ENCODE measurements around the gene AUTS2.

Gene AUTS2

DNA sequence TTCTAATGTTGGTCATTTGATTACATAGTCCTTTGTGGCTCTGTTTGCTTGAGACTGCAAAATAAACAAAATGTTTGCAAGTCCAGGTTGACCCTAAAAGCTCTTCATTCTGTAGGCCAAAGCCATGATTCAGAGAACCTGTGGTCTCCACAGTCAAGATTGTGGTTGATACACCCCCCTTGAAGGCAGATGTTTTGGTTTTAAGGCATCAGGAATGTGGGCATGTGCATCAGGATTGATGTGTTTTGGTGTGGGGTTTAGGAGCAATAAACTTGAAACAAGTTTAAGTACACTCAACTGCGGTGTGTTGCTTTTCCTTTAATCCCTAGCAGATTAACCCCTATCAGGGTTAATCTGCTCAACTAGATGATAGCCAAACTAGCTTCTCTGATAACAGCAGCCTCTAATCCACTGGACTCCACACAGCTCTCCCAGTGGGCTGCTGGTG is 1154.5 kb downstream of the AUTS2 start:
- TF ChIP-seq, protein P1, sequence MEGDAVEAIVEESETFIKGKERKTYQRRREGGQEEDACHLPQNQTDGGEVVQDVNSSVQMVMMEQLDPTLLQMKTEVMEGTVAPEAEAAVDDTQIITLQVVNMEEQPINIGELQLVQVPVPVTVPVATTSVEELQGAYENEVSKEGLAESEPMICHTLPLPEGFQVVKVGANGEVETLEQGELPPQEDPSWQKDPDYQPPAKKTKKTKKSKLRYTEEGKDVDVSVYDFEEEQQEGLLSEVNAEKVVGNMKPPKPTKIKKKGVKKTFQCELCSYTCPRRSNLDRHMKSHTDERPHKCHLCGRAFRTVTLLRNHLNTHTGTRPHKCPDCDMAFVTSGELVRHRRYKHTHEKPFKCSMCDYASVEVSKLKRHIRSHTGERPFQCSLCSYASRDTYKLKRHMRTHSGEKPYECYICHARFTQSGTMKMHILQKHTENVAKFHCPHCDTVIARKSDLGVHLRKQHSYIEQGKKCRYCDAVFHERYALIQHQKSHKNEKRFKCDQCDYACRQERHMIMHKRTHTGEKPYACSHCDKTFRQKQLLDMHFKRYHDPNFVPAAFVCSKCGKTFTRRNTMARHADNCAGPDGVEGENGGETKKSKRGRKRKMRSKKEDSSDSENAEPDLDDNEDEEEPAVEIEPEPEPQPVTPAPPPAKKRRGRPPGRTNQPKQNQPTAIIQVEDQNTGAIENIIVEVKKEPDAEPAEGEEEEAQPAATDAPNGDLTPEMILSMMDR (IDR thresholded peaks at IDR 0.05; ENCODE audit: low read length): no peak
- no peak for TF ChIP-seq EZH2 (IDR thresholded peaks at IDR 0.05; ENCODE audit: borderline replicate concordance, low read length)
- H3K9me2 ChIP-seq (ENCODE audit: low read depth, low read length): no peaks in the 10 kb centered on the region
- no peaks in the 10 kb centered on the region for H3K27me3 ChIP-seq (ENCODE audit: insufficient read depth, low read length)
- no peaks in the 10 kb centered on the region for H3K9me3 ChIP-seq (ENCODE audit: low read length)
- no peaks in the 10 kb centered on the region for H3K4me1 ChIP-seq (ENCODE audit: insufficient read depth, low read length, severe bottlenecking)
- no peak overlapping the region for H2AFZ ChIP-seq (ENCODE audit: low read length)
- H3K27ac ChIP-seq (ENCODE audit: low read depth, low read length, poor library complexity, severe bottlenecking): no peak overlapping the region
- no peaks in the 10 kb centered on the region for H4K20me1 ChIP-seq (ENCODE audit: insufficient read depth, low read length)
- no peak overlapping the region for H3K4me3 ChIP-seq (ENCODE audit: low read depth, low read length, poor library complexity, severe bottlenecking)
- no peak overlapping the region for H3K4me2 ChIP-seq (ENCODE audit: low read length)
- H3K36me3 ChIP-seq (ENCODE audit: insufficient read depth, low read length): no peaks in the 10 kb centered on the region
- no peak overlapping the region for H3K9ac ChIP-seq (ENCODE audit: low read length)
- no peaks in the 10 kb centered on the region for H3F3A ChIP-seq (ENCODE audit: insufficient read depth, low read length)
- no peaks in the 10 kb centered on the region for H3K79me2 ChIP-seq (ENCODE audit: insufficient read depth, low read length)

DNA sequence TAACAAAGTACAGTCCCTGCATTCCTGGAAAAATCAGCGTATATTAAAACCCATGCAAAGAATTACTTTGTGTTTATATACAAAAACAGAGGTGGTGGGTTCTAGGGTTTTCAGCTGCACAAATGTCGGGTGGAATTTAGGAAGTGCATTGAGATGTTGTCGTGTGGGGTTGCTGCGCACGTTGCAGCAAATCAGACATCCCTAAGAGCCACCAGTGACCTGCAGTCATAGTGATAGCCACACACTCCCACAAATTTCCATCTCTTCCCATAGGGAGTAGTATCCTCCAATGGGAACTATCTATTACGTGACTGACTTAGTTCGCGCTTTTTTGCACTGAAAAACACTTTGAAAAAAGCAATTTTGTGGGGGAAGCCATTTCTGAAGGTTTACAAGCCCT is 1158.5 kb downstream of the AUTS2 start:
- H3K4me1 ChIP-seq (ENCODE audit: insufficient read depth, low read length, severe bottlenecking): peaks cover 9% of the 10 kb centered on the region
- no peaks in the 10 kb centered on the region for H3K9me3 ChIP-seq (ENCODE audit: low read length)
- no peak overlapping the region for H3K9ac ChIP-seq (ENCODE audit: low read length)
- H4K20me1 ChIP-seq (ENCODE audit: insufficient read depth, low read length): no peaks in the 10 kb centered on the region
- no peak overlapping the region for H3K4me2 ChIP-seq (ENCODE audit: low read length)
- H3F3A ChIP-seq (ENCODE audit: insufficient read depth, low read length): no peaks in the 10 kb centered on the region
- H3K79me2 ChIP-seq (ENCODE audit: insufficient read depth, low read length): no peaks in the 10 kb centered on the region
- TF ChIP-seq, protein P1 (IDR thresholded peaks at IDR 0.05; ENCODE audit: low read length): no peak
- no peak overlapping the region for H3K4me3 ChIP-seq (ENCODE audit: low read depth, low read length, poor library complexity, severe bottlenecking)
- H3K27me3 ChIP-seq (ENCODE audit: insufficient read depth, low read length): no peaks in the 10 kb centered on the region
- H3K36me3 ChIP-seq (ENCODE audit: insufficient read depth, low read length): no peaks in the 10 kb centered on the region
- no peak overlapping the region for H2AFZ ChIP-seq (ENCODE audit: low read length)
- no peak overlapping the region for H3K27ac ChIP-seq (ENCODE audit: low read depth, low read length, poor library complexity, severe bottlenecking)
- H3K9me2 ChIP-seq (ENCODE audit: low read depth, low read length): no peaks in the 10 kb centered on the region

DNA sequence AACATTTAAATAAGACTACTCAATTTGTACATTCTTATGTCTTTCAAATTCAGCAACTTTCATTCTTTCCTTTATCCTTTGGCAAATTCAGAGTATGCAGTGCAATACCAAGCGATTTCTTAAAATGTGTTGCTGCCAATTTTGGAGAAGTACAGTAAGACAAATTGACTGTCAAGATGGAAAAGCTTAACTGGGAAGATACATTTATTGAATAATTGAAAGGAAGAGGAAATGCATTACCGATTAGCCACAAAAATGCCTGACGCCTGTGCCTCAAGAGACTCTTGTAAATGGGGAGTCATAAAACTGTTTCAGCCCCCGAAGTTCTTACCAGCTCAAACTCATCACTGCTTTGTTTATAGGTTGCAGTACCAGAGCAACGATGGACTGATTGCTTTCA is 1160.4 kb downstream of the AUTS2 start:
- H3K9me2 ChIP-seq (ENCODE audit: low read depth, low read length): no peaks in the 10 kb centered on the region
- H3K9me3 ChIP-seq (ENCODE audit: low read length): no peaks in the 10 kb centered on the region
- no peak overlapping the region for H3K9ac ChIP-seq (ENCODE audit: low read length)
- no peaks in the 10 kb centered on the region for H3F3A ChIP-seq (ENCODE audit: insufficient read depth, low read length)
- peaks cover 26% of the 10 kb centered on the region for H3K4me1 ChIP-seq (ENCODE audit: insufficient read depth, low read length, severe bottlenecking)
- H3K36me3 ChIP-seq (ENCODE audit: insufficient read depth, low read length): no peaks in the 10 kb centered on the region
- no peaks in the 10 kb centered on the region for H3K79me2 ChIP-seq (ENCODE audit: insufficient read depth, low read length)
- no peak overlapping the region for H3K27ac ChIP-seq (ENCODE audit: low read depth, low read length, poor library complexity, severe bottlenecking)
- TF ChIP-seq, protein P1 (IDR thresholded peaks at IDR 0.05; ENCODE audit: low read length): no peak
- TF ChIP-seq EZH2 (IDR thresholded peaks at IDR 0.05; ENCODE audit: borderline replicate concordance, low read length): no peak
- H4K20me1 ChIP-seq (ENCODE audit: insufficient read depth, low read length): no peaks in the 10 kb centered on the region
- H3K4me2 ChIP-seq (ENCODE audit: low read length): no peak overlapping the region
- no peak overlapping the region for H2AFZ ChIP-seq (ENCODE audit: low read length)
- H3K27me3 ChIP-seq (ENCODE audit: insufficient read depth, low read length): no peaks in the 10 kb centered on the region
- H3K4me3 ChIP-seq (ENCODE audit: low read depth, low read length, poor library complexity, severe bottlenecking): no peak overlapping the region

Data from OCI-LY1 (cell line).